ENCODE measurements around the gene MDM2. TPM values are rescaled to one million over a fixed set of nuclear protein-coding genes. Genes with fewer than 3 reads are reported as not detected.

MDM2 gene
- total RNA-seq, 4 donors from 2014 or later, result 46.5 to 87.1 (median 67.9) TPM

- H3K9me3 ChIP-seq, result no peaks in the 10 kb centered on the region
- no peak overlapping the region for H3K4me3 ChIP-seq
- 91 to 93% methylated on average over 12 to 13 of the region's 13 CpGs for WGBS, 2 donors
- TF ChIP-seq CTCF (IDR thresholded peaks at IDR 0.05) (no peak), POLR2A (IDR thresholded peaks at IDR 0.05) (no peak)
- intact Hi-C loops (cut with DNase I), result no loop called here
- no peak for DNase-seq
- H3K36me3 ChIP-seq, result no peaks in the 10 kb centered on the region
- H3K27ac ChIP-seq, result no peak overlapping the region
- H3K4me1 ChIP-seq, result peaks cover 4 to 32% (median 23%) of the 10 kb centered on the region in 3 donors
- no peaks in the 10 kb centered on the region for H3K27me3 ChIP-seq
These were observed 17.7 kb upstream of the MDM2 start for GRCh38 chr12:68790081-68790951.

DNA sequence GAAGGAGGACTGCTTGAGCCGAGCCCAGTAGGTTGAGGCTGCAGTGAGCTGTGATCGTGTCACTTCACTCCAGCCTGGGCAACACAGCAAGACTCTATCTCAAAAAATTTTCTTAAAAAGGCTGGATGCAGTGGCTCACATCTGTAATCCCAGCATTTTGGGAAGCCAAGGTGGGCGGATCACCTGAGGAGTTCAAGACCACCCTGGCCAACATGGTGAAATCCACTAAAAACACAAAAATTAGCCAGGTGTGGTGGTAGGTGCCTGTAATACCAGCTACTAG is 17.1 kb upstream of the MDM2 start:
- H3K9me3 ChIP-seq, result no peaks in the 10 kb centered on the region
- no peak overlapping the region for H3K4me3 ChIP-seq
- H3K27ac ChIP-seq, result no peak overlapping the region
- intact Hi-C loops (cut with DNase I), result no loop called here
- no peaks in the 10 kb centered on the region for H3K36me3 ChIP-seq
- H3K4me1 ChIP-seq, result peaks cover 4 to 26% (median 18%) of the 10 kb centered on the region in 3 donors
- H3K27me3 ChIP-seq, result no peaks in the 10 kb centered on the region
- 67 to 95% methylated on average over 2 to 3 of the region's 3 CpGs for WGBS, 2 donors
- no peak for DNase-seq
- TF ChIP-seq POLR2A (IDR thresholded peaks at IDR 0.05) (no peak), CTCF (IDR thresholded peaks at IDR 0.05) (no peak)

DNA sequence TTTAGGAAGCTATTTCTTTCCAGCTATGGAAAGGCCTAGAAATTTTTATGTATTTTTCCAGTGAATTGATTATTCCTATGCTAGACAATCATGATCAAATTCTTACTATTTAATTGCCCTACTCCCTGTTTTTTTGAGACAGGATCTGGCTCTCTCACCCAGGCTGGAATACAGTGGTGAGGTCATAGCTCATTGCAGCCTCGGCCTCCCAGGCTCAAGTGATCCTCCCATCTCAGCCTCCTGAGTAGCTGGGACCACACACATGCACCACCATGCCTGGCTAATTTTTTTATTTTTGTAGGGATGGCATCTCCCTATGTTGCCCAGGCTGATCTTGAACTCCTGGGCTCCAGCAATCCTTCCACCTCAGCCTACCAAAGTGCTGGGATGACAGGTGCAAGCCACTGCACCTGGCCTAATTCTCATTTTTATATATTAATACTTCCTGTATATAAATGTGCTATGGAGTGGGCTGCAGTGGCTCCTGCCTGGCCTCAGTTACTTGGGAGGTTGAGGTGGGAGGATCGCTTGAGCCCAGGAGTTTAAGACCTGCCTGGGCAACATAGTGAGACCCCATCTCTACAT is 16.0 kb upstream of the MDM2 start:
- no peak overlapping the region for H3K27ac ChIP-seq
- no peak overlapping the region for H3K4me3 ChIP-seq
- DNase-seq, result no peak
- intact Hi-C loops (cut with DNase I), result no loop called here
- H3K36me3 ChIP-seq, result no peaks in the 10 kb centered on the region
- H3K27me3 ChIP-seq, result no peaks in the 10 kb centered on the region
- 88 to 95% methylated on average over 2 of the region's 2 CpGs for WGBS, 2 donors
- H3K9me3 ChIP-seq, result no peaks in the 10 kb centered on the region
- TF ChIP-seq POLR2A (IDR thresholded peaks at IDR 0.05) (no peak), CTCF (IDR thresholded peaks at IDR 0.05) (no peak)
- H3K4me1 ChIP-seq, result peaks cover 2 to 15% (median 8%) of the 10 kb centered on the region in 3 donors

DNA sequence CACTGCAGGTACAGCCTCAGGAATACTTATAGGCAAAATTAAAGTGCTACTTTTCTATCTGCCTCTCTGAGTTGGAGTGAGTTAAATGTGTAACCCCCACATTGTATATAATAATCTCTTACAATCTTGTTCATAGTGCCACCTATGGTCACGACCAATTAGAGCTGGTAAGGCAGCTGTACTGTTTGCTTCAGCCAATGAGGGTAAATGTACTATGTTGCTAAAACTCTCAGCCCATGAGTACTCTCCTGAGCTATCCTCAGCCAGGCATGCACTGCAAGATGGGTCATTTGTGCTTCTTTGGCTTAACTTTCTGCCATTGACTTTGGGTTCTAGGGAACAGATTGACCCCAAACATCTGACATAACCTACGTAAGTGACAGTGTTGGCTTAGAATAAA is 15.0 kb upstream of the MDM2 start:
- Histone ChIP-seq H3K27ac (no peak overlapping the region), H3K4me1 (peaks cover 0 to 6% (median 2%) of the 10 kb centered on the region in 3 donors), H3K9me3 (no peaks in the 10 kb centered on the region), H3K4me3 (no peak overlapping the region), H3K27me3 (no peaks in the 10 kb centered on the region), H3K36me3 (no peaks in the 10 kb centered on the region)
- no peak for DNase-seq
- intact Hi-C loops (cut with DNase I), result no loop called here
- 82 to 84% methylated on average over 2 of the region's 2 CpGs for WGBS, 2 donors
- TF ChIP-seq CTCF (IDR thresholded peaks at IDR 0.05) (no peak), POLR2A (IDR thresholded peaks at IDR 0.05) (no peak)

GRCh38 chr12:68793436-68793835 is 14.5 kb upstream of the MDM2 start:
- no peak for DNase-seq
- intact Hi-C loops (cut with DNase I), result no loop called here

More at GRCh38 chr12:68793436-68793835, 14.5 kb upstream of the MDM2 start:
- TF ChIP-seq POLR2A (IDR thresholded peaks at IDR 0.05), result no peak
- TF ChIP-seq CTCF (IDR thresholded peaks at IDR 0.05), result no peak
- 74 to 81% methylated on average over 2 to 4 of the region's 4 CpGs for WGBS, 2 donors
- Histone ChIP-seq H3K36me3 (no peaks in the 10 kb centered on the region), H3K27ac (no peak overlapping the region), H3K4me3 (no peak overlapping the region), H3K4me1 (peaks cover 0 to under 1% (median 0%) of the 10 kb centered on the region in 3 donors), H3K27me3 (no peaks in the 10 kb centered on the region), H3K9me3 (no peaks in the 10 kb centered on the region)

Data from esophagus squamous epithelium (tissue), 5 donors.